Brain microvascular endothelial cell (primary cell): ENCODE data around the gene NDC80.
"Not testable (repeated sequence)": the region's sequence is repeated elsewhere in the genome, so short reads cannot be mapped to it uniquely, and the experiment has no call there.

Experiments
- DNase-seq: peaks from one replicate; pipeline ENCODE4 v3.0.0-alpha.2; 2020
- H3K27ac ChIP-seq: fragments of 250-450 bp; sonication (Bioruptor Pico); 2 replicates; pipeline ENCODE4 v1.5.1; 2020; ENCODE audit warnings: mild to moderate bottlenecking, moderate library complexity
- H3K27me3 ChIP-seq: fragments of 250-450 bp; sonication (Bioruptor Pico); replicated peaks from 2 replicates; pipeline ENCODE4 v1.5.1; 2020; ENCODE audit warnings: mild to moderate bottlenecking
- H3K36me3 ChIP-seq: fragments of 250-450 bp; sonication (Bioruptor Pico); replicated peaks from 2 replicates; pipeline ENCODE4 v1.5.1; 2020; ENCODE audit warnings: mild to moderate bottlenecking
- H3K4me3 ChIP-seq: 2 replicates; pipeline ENCODE4 v1.5.1; 2011; ENCODE audit warnings: low read depth, mild to moderate bottlenecking, control low read depth, low read length, moderate library complexity
- CTCF ChIP-seq: IDR thresholded peaks from 2 replicates; pipeline ENCODE4 v1.5.1; 2011; ENCODE audit warnings: low read depth, mild to moderate bottlenecking, moderate library complexity, low read length, control low read depth, inconsistent platforms; ENCODE audit errors: missing control alignments
- in situ Hi-C: cut with HindIII; loops from 2 replicates; pipeline ENCODE4 v1.10.0; 2017; ENCODE audit warnings: low sequenced_read_pairs, low pct_ligation_motif_present

Gene NDC80

GRCh38 chr18:2538236-2538635 is 33.1 kb upstream of the NDC80 start:
- peak overlapping the region; percentile 21 for H3K27ac ChIP-seq
- TF ChIP-seq CTCF: no peak
- H3K27me3 ChIP-seq: no peaks in the 10 kb centered on the region
- no peak for DNase-seq
- no peak overlapping the region for H3K4me3 ChIP-seq
- in situ Hi-C loops: no loop called here
- no peaks in the 10 kb centered on the region for H3K36me3 ChIP-seq

- no peaks in the 10 kb centered on the region for H3K36me3 ChIP-seq
- no peak overlapping the region for H3K4me3 ChIP-seq
- no peaks in the 10 kb centered on the region for H3K27me3 ChIP-seq
- TF ChIP-seq CTCF: no peak
- peak overlapping the region; percentile 21 for H3K27ac ChIP-seq
- no peak for DNase-seq
- in situ Hi-C loops: no loop called here
Measured at GRCh38 chr18:2538844-2539243, 32.5 kb upstream of the NDC80 start.

- Histone ChIP-seq H3K27ac (no peak overlapping the region), H3K4me3 (no peak overlapping the region), H3K27me3 (no peaks in the 10 kb centered on the region), H3K36me3 (no peaks in the 10 kb centered on the region)
- in situ Hi-C loops: no loop called here
- TF ChIP-seq CTCF: no peak
- DNase-seq: no peak
Measured at GRCh38 chr18:2540575-2540974, 30.8 kb upstream of the NDC80 start.

GRCh38 chr18:2541925-2542563 is 29.3 kb upstream of the NDC80 start:
- DNase-seq, H3K4me3 ChIP-seq, in situ Hi-C loops, H3K36me3 ChIP-seq, H3K27me3 ChIP-seq, H3K27ac ChIP-seq: not testable (repeated sequence)
- peak; percentile 57 for TF ChIP-seq CTCF

- in situ Hi-C loops: no loop called here
- Histone ChIP-seq H3K27me3 (no peaks in the 10 kb centered on the region), H3K27ac (no peak overlapping the region), H3K36me3 (no peaks in the 10 kb centered on the region), H3K4me3 (no peak overlapping the region)
- DNase-seq: no peak
- no peak for TF ChIP-seq CTCF
Measured at GRCh38 chr18:2545155-2545554, 26.2 kb upstream of the NDC80 start.

GRCh38 chr18:2547477-2548087 is 23.8 kb upstream of the NDC80 start:
- TF ChIP-seq CTCF: peak; percentile 20
- H3K27ac ChIP-seq: no peak overlapping the region
- DNase-seq: peak; percentile 14
- H3K36me3 ChIP-seq: no peaks in the 10 kb centered on the region
- in situ Hi-C loops: no loop called here
- no peak overlapping the region for H3K4me3 ChIP-seq
- H3K27me3 ChIP-seq: no peaks in the 10 kb centered on the region
